Stomach (tissue), 4 donors: ENCODE measurements around the gene SVOP.

Experiments
- CTCF ChIP-seq, 7 experiments: fragments of 450-650 bp in 4 of 7; fragments of 200-600 bp in 3 of 7; sonication (generic) in 3 of 7; IDR thresholded peaks; one replicate each; pipeline ENCODE4 v1.5.1; 2016 to 2019; ENCODE audit warnings: antibody characterized with exemption in 7 of 7, control low read depth in 2 of 7, mild to moderate bottlenecking in 1 of 7
- POLR2A ChIP-seq, 4 donors: fragments of 450-650 bp; IDR thresholded peaks; one replicate each; pipeline ENCODE4 v1.6.1; 2016; ENCODE audit warnings: antibody characterized with exemption in 4 of 4, control low read depth in 2 of 4, mild to moderate bottlenecking in 1 of 4, moderate library complexity in 1 of 4

DNA sequence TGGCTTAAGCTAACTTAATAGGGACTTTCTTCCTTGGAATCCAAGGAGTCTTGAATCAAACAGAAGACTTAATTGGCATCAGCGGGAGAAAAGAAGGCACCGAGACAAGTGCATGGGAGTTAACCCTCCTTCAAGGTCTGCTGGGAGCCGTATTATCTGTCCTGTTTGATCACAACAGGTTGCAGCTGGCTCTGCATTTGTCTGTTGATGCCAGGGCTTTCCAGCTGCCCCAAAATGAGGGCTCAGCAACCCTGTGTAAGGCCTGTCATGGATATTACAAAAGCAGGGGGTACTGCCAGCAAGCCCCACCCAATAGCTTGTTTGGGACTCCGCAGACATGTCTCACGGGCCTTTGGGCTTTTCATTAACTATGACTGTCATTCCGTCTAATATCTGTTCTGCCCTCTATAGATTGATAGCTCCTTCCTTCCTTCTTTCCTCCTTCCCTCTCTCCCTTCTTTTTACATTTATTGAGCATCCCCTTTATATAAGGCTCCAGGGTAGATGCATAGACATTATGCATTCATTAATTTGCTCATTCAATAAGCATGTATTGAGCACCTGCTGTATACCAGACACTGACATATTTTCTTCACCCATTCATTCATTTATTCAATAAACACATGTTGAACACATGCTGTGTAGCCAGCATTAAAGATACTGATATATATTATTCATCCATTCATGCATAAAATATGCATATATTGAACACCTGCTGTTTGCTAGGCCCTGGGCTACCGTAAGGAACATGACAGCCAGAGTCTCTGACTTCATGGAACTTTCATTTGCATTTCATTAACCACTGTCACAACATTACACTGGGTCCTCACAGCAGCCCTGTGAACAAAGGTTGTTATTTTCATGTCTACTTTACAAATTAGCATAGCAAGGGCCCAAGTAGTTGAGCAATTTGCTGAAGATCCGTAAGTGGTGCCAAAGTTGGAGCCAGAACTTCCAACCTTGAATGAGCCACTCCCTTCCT, 56.2 kb downstream of the SVOP start:
- no peak for TF ChIP-seq CTCF (IDR thresholded peaks at IDR 0.05)
- no peak for TF ChIP-seq POLR2A (IDR thresholded peaks at IDR 0.05)
